ENCODE data around the gene TMEM214.

- TF ChIP-seq GATA2 (IDR thresholded peaks at IDR 0.05; ENCODE audit: low read depth, low read length) (no peak), GATA3 (IDR thresholded peaks at IDR 0.05; ENCODE audit: low read depth, low read length) (no peak)
Observed at GRCh38 chr2:27085062-27085672, 52.4 kb downstream of the TMEM214 start.
